GM12878 (cell line): ENCODE data around the gene ZNF469. TPM values are rescaled to one million over a fixed set of nuclear protein-coding genes. Genes with fewer than 3 reads are reported as not detected.

ENCODE experiments used
- ATAC-seq: fragments of 200-7000 bp; cut with Tn5 transposase; 3 replicates; pipeline ENCODE4 v1.9.1; 2020; ENCODE audit warnings: mild to moderate bottlenecking, moderate library complexity
- BruUV-seq: library from RNA; stranded (reverse); fragments of 400-500 nt; replicated peaks from 2 replicates; lab custom pipeline; 2021; lab: Mats Ljungman, UMichigan
- CTCF ChIA-PET: fragments of 300-600 bp; sonication (Branson Sonifier 250); formaldehyde crosslinking; extraction: SDS; loops from one replicate; lab custom pipeline; 2021; ENCODE audit warnings: inconsistent platforms; lab: Yijun Ruan, JAX
- POLR2A ChIA-PET: fragments of 350-600 bp; formaldehyde crosslinking; extraction: SDS; loops from one replicate; lab custom pipeline; 2021; ENCODE audit warnings: inconsistent platforms; lab: Charles Lee
- RAD21 ChIA-PET: fragments of 300-600 bp; sonication (Branson Sonifier 250); formaldehyde crosslinking; loops from one replicate; lab custom pipeline; 2023; ENCODE audit warnings: antibody characterized with exemption; ENCODE audit not compliant: unreplicated experiment; lab: Charles Lee
- SMC1A ChIA-PET: fragments of 300-600 bp; sonication (Branson Sonifier 250); formaldehyde crosslinking; loops from one replicate; lab custom pipeline; 2023; ENCODE audit not compliant: unreplicated experiment, uncharacterized antibody; lab: Charles Lee
- DNase-seq: peaks from one replicate; pipeline ENCODE4 v3.0.0-alpha.2; 2011; ENCODE audit warnings: low read depth, low spot score
- FAIRE-seq: peaks from 3 replicates; lab custom pipeline; 2011; peaks lifted over from hg19 to GRCh38; lab: Jason Lieb, UNC
- H2AFZ ChIP-seq: 2 replicates; pipeline ENCODE4 v1.6.0; 2011; ENCODE audit warnings: low read depth, low read length, control low read depth; ENCODE audit not compliant: control insufficient read depth
- H3K27ac ChIP-seq: 2 replicates; pipeline ENCODE4 v1.5.1; 2011; ENCODE audit warnings: control low read depth; ENCODE audit not compliant: control insufficient read depth, insufficient read depth
- H3K27me3 ChIP-seq, 2 experiments: replicated peaks in 1 of 2; 2 replicates each; pipeline versions ENCODE4 v1.6.0 to v1.6.1; 2011; ENCODE audit warnings: low read length in 1 of 2; ENCODE audit not compliant: control insufficient read depth in 2 of 2, insufficient read depth in 2 of 2
- H3K36me3 ChIP-seq, 2 experiments: 2 replicates each; pipeline ENCODE4 v1.5.1; 2011; ENCODE audit warnings: low read length in 1 of 2; ENCODE audit not compliant: control insufficient read depth in 2 of 2, insufficient read depth in 2 of 2
- H3K4me1 ChIP-seq: 2 replicates; pipeline ENCODE4 v1.6.1; 2011; ENCODE audit warnings: mild to moderate bottlenecking, low read length, moderate library complexity, mixed read lengths; ENCODE audit not compliant: control insufficient read depth, insufficient read depth
- H3K4me2 ChIP-seq: 2 replicates; pipeline ENCODE4 v1.6.0; 2011; ENCODE audit warnings: control low read depth; ENCODE audit not compliant: control insufficient read depth, insufficient read depth
- H3K4me3 ChIP-seq: fragments of 200-600 bp; sonication (generic); 2 replicates; pipeline ENCODE4 v1.5.1; 2016
- H3K79me2 ChIP-seq: 2 replicates; pipeline ENCODE4 v1.6.0; 2011; ENCODE audit warnings: low read length; ENCODE audit not compliant: control insufficient read depth, insufficient read depth
- H3K9ac ChIP-seq: 2 replicates; pipeline ENCODE4 v1.8.0; 2011; ENCODE audit warnings: low read length, control low read depth, mixed read lengths; ENCODE audit not compliant: control insufficient read depth, insufficient read depth
- H3K9me3 ChIP-seq: replicated peaks from 3 replicates; pipeline ENCODE4 v1.5.1; 2011; ENCODE audit warnings: mild to moderate bottlenecking, low read length; ENCODE audit not compliant: control insufficient read depth, insufficient read depth
- H4K20me1 ChIP-seq: 2 replicates; pipeline ENCODE4 v1.6.0; 2011; ENCODE audit not compliant: control insufficient read depth, insufficient read depth
- CBX5 ChIP-seq: sonication (generic); IDR thresholded peaks from 2 replicates; pipeline ENCODE4 v1.6.1; 2016; ENCODE audit warnings: low read depth, moderate library complexity, mild to moderate bottlenecking, inconsistent platforms
- HDGF ChIP-seq: fragments of 450-650 bp; IDR thresholded peaks from 2 replicates; pipeline ENCODE4 v1.6.1; 2016; ENCODE audit warnings: antibody characterized with exemption
- IRF4 ChIP-seq: IDR thresholded peaks from 2 replicates; pipeline ENCODE4 v1.6.1; 2011; ENCODE audit warnings: low read depth, low read length
- NFXL1 ChIP-seq: fragments of 450-650 bp; IDR thresholded peaks from 2 replicates; pipeline ENCODE4 v1.6.1; 2017; ENCODE audit warnings: antibody characterized with exemption, mild to moderate bottlenecking, borderline replicate concordance
- NFYA ChIP-seq: IDR thresholded peaks from 2 replicates; pipeline ENCODE4 v1.6.1; 2011; ENCODE audit warnings: low read depth, mild to moderate bottlenecking, low read length, improper control_type of control experiment, borderline replicate concordance
- PAX8 ChIP-seq: fragments of 450-650 bp; IDR thresholded peaks from 2 replicates; pipeline ENCODE4 v1.6.1; 2017; ENCODE audit warnings: mild to moderate bottlenecking, moderate library complexity
- POLR2AphosphoS5 ChIP-seq: IDR thresholded peaks from 2 replicates; pipeline ENCODE4 v1.6.1; 2011; ENCODE audit warnings: mild to moderate bottlenecking, low read length, inconsistent platforms
- TCF7 ChIP-seq: IDR thresholded peaks from 2 replicates; pipeline ENCODE4 v1.6.1; 2014; ENCODE audit warnings: antibody characterized with exemption, borderline replicate concordance
- ZNF207 ChIP-seq: fragments of 450-650 bp; IDR thresholded peaks from 2 replicates; pipeline ENCODE4 v1.6.1; 2014; ENCODE audit warnings: antibody characterized with exemption, mild to moderate bottlenecking, borderline replicate concordance
- WGBS: methylation state at CpG from one replicate; pipeline ENCODE4 v1.1.6; 2016; ENCODE audit warnings: low lambda C conversion rate; ENCODE audit not compliant: insufficient replicate concordance, insufficient coverage; ENCODE audit errors: missing lambda C conversion rate; 5-methylcytosine and 5-hydroxymethylcytosine counted together
- in situ Hi-C: fragments of 300-500 bp; cut with MboI; formaldehyde crosslinking; loops from 9 replicates; pipeline ENCODE4 v1.14.3; 2018; ENCODE audit warnings: mixed read lengths
- intact Hi-C: fragments of 100-400 bp; cut with micrococcal nuclease; formaldehyde crosslinking; loops from one replicate; pipeline ENCODE4 v1.14.2; 2022; ENCODE audit not compliant: unreplicated experiment
- polyA plus RNA-seq, 11 experiments: library from polyadenylated mRNA; depleted of rRNA in 4 of 11; unstranded in 6 of 11; stranded (reverse) in 5 of 11; fragments of >200 nt; fragmentation: Nextera tagmentation in 4 of 11; fragmentation: Illumina TruSeq in 1 of 11; extraction: Ambion mirVana in 4 of 11; extraction: Trizol in 1 of 11; gene quantifications; 1 replicate in 1 of 11; 2 replicates in 10 of 11; pipeline versions ENCODE4 v1.2.1 to v1.2.3, GENCODE V29; 2011 to 2016; ENCODE audit warnings: inconsistent platforms in 2 of 11, missing spikeins in 2 of 11, low read depth in 1 of 11
- total RNA-seq, 4 experiments: library from RNA; depleted of rRNA in 3 of 4; stranded (reverse); fragments of >200 nt in 3 of 4; fragmentation: Illumina TruSeq in 1 of 4; extraction: Trizol in 1 of 4; gene quantifications; 2 replicates each; pipeline versions ENCODE4 v1.2.1 to v1.2.3, GENCODE V29; 2013 to 2021
- TF ChIP-seq, protein P1 (sequence below): fragments of 450-650 bp; IDR thresholded peaks from 2 replicates; pipeline ENCODE4 v1.6.1; 2017; ENCODE audit warnings: mild to moderate bottlenecking, moderate library complexity
- TF ChIP-seq, protein P2 (sequence below): fragments of 450-650 bp; IDR thresholded peaks from 2 replicates; pipeline ENCODE4 v1.6.1; 2017; ENCODE audit warnings: mild to moderate bottlenecking, moderate library complexity

The ZNF469 gene
- total and polyA plus RNA-seq, 10 of the 15 experiments (the other 5 are each of a cell fraction or from before 2014, with no cell fraction given) = 0.01 to 0.21 (median 0.04) TPM; not detected in 3

DNA sequence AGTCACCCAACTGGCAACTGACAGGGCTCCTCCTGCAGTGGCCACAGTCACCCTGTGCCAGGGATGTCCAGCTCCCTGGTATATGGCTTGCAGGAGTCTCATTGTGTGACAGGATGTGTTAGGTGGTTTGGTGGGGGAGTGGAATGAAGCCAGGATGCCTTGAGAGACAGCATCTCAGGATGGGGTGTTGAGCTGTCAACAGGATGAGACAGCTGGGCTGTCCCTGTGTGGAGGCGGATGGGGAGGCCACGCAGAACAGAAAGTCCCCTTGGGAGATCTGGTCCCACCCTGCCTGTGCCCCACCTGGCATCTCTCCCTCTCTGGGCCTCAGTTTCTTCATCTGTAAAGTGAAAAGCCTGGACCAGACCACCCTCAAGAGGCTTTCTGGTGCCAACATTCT lies 9.5 kb upstream of the ZNF469 start (continued):
- TF ChIP-seq, protein P1, sequence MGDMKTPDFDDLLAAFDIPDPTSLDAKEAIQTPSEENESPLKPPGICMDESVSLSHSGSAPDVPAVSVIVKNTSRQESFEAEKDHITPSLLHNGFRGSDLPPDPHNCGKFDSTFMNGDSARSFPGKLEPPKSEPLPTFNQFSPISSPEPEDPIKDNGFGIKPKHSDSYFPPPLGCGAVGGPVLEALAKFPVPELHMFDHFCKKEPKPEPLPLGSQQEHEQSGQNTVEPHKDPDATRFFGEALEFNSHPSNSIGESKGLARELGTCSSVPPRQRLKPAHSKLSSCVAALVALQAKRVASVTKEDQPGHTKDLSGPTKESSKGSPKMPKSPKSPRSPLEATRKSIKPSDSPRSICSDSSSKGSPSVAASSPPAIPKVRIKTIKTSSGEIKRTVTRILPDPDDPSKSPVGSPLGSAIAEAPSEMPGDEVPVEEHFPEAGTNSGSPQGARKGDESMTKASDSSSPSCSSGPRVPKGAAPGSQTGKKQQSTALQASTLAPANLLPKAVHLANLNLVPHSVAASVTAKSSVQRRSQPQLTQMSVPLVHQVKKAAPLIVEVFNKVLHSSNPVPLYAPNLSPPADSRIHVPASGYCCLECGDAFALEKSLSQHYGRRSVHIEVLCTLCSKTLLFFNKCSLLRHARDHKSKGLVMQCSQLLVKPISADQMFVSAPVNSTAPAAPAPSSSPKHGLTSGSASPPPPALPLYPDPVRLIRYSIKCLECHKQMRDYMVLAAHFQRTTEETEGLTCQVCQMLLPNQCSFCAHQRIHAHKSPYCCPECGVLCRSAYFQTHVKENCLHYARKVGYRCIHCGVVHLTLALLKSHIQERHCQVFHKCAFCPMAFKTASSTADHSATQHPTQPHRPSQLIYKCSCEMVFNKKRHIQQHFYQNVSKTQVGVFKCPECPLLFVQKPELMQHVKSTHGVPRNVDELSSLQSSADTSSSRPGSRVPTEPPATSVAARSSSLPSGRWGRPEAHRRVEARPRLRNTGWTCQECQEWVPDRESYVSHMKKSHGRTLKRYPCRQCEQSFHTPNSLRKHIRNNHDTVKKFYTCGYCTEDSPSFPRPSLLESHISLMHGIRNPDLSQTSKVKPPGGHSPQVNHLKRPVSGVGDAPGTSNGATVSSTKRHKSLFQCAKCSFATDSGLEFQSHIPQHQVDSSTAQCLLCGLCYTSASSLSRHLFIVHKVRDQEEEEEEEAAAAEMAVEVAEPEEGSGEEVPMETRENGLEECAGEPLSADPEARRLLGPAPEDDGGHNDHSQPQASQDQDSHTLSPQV = no peak

DNA sequence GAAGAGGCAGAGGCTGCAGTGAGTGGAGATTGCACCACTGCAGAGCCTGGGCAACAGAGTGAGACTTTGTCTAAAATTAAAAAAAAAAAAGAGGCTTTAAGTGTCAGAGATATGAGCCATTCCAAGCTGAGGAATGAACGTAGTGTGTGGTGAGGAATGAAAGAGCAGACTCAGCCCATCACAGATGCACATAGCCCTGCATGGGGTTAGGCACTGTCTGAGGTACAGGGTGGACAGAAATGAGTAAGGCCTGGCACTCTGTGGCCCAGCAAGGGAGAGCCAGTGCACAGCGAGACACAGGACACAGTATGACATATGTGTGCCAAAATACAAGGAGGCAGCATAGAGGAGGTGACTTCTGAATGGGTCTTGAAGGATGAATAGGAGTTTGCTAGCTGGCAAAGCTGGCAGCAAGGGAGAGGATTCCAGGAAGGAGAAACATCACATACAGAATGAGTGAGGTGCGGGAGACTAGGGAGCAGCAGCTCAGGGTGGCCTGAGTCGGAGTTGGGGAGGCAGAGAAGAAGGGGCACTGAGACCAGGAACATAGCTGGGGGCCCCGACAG lies 8.7 kb upstream of the ZNF469 start:
- H4K20me1 ChIP-seq = no peaks in the 10 kb centered on the region
- DNase-seq = no peak
- H3K9ac ChIP-seq = no peak overlapping the region
- POLR2A ChIA-PET = interaction anchor here (0.7 kb wide), 1 partner anchor 291 kb away, joined by 3 read pairs; no protein-coding TSS in a partner anchor
- no peaks in the 10 kb centered on the region for H3K36me3 ChIP-seq
- intact Hi-C loops (no loop called here), in situ Hi-C loops (no loop called here)
- no peak overlapping the region for H3K4me2 ChIP-seq
- WGBS = 23% methylated on average over 5 of the region's 5 CpGs
- no TSS peak for BruUV-seq
- CTCF ChIA-PET = no interaction called here
- no peaks in the 10 kb centered on the region for H3K27me3 ChIP-seq
- no peak for ATAC-seq
- RAD21 ChIA-PET = no interaction called here
- no peak overlapping the region for H2AFZ ChIP-seq
- no peak overlapping the region for H3K4me3 ChIP-seq
- H3K9me3 ChIP-seq = peaks cover 1% of the 10 kb centered on the region; the same call in 1 of the 3 replicates
- H3K79me2 ChIP-seq = no peaks in the 10 kb centered on the region
- SMC1A ChIA-PET = no interaction called here
- no peak overlapping the region for H3K27ac ChIP-seq
- no peaks in the 10 kb centered on the region for H3K4me1 ChIP-seq
- FAIRE-seq = no peak
- TF ChIP-seq PAX8 = no peak
- TF ChIP-seq ZNF207 = no peak
- no peak for TF ChIP-seq CBX5
- no peak for TF ChIP-seq NFXL1
- TF ChIP-seq, protein P2, sequence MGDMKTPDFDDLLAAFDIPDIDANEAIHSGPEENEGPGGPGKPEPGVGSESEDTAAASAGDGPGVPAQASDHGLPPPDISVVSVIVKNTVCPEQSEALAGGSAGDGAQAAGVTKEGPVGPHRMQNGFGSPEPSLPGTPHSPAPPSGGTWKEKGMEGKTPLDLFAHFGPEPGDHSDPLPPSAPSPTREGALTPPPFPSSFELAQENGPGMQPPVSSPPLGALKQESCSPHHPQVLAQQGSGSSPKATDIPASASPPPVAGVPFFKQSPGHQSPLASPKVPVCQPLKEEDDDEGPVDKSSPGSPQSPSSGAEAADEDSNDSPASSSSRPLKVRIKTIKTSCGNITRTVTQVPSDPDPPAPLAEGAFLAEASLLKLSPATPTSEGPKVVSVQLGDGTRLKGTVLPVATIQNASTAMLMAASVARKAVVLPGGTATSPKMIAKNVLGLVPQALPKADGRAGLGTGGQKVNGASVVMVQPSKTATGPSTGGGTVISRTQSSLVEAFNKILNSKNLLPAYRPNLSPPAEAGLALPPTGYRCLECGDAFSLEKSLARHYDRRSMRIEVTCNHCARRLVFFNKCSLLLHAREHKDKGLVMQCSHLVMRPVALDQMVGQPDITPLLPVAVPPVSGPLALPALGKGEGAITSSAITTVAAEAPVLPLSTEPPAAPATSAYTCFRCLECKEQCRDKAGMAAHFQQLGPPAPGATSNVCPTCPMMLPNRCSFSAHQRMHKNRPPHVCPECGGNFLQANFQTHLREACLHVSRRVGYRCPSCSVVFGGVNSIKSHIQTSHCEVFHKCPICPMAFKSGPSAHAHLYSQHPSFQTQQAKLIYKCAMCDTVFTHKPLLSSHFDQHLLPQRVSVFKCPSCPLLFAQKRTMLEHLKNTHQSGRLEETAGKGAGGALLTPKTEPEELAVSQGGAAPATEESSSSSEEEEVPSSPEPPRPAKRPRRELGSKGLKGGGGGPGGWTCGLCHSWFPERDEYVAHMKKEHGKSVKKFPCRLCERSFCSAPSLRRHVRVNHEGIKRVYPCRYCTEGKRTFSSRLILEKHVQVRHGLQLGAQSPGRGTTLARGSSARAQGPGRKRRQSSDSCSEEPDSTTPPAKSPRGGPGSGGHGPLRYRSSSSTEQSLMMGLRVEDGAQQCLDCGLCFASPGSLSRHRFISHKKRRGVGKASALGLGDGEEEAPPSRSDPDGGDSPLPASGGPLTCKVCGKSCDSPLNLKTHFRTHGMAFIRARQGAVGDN = no peak
- no peak for TF ChIP-seq IRF4
- no peak for TF ChIP-seq POLR2AphosphoS5
- no peak for TF ChIP-seq HDGF
- no peak for TF ChIP-seq NFYA
- no peak for TF ChIP-seq TCF7
